NCI-H226 (cell line): ENCODE measurements around the gene LZTS2.

ENCODE experiments used
- DNase-seq: peaks from one replicate; pipeline ENCODE4 v3.0.0-alpha.2; 2015

Gene LZTS2

DNA sequence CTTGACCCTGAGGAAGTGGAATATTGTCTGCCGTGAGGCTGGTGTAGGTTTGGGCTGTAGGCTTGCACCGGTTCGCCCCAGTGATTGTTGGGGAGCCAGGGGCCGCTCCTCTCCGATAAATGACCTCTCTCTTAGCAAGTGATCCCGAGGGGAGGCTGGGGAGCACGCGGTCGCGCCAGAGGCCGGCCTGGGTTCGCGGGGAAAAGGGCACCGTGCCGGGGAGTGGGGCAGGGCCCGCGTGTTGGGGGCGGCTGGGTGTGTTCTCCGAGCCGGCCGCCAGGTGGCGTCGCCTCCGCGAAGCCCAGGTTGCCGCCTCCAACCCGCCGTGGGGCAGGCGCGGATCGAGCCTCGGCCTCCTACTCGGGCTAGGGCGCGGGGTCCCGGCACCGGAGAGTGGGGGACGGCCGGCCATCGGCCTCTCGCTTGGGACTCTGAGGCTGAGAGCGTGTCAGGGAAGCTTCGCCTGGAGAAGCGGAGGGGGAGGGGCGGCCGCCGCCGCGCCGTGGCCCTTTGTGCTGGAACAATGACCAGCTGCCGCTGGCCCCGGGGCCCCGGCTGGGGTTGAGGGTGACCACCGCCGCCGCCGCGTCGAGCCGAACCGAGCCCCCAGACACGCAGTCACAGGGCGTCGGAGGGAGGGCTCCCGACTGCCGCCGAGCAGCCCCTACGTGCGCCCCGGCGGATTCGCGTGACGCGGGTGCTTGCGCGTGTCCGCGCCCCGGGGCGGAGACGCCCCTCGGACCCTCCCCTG is 442 bp upstream of the LZTS2 start:
- peak; percentile 65 for DNase-seq

DNA sequence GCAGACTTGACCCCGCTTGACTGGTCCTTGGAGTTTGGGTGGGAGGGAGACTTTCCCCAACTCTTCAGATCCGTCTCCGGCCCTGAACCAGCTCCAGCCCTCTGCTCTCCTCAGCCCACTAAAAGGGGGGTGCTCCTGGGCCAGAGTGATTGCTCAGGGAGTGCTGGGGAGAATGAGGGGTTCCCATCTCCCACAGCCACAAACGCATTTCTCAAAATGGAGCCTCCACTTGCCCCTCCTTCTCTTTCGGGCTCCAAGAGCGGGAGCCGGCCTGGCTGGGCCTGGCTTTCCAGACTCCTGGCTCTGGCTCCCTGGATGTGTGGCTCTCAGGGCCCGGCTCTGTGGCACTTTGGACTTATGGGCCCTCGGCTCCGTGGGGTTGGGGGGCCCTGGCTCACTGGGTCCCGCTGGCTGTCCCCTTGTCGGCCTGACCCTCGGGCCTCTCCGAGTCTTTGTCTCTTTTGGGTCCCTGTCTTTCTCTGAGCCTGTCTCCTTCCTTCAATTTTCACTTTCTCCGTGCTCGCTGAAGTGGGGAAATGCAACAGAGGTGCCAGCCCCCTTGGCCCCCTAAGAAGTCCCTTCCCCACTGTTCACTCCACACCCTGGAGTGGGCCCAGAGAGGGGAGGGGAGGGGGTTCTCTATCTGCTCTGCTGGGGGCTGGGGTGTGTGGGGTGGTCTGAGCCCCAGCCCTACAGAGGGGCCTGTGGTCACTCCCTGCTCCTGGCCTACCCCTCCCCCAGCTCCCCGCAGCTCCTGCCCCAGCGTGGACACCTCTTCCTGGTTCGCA is 713 bp downstream of the LZTS2 start:
- DNase-seq = no peak

DNA sequence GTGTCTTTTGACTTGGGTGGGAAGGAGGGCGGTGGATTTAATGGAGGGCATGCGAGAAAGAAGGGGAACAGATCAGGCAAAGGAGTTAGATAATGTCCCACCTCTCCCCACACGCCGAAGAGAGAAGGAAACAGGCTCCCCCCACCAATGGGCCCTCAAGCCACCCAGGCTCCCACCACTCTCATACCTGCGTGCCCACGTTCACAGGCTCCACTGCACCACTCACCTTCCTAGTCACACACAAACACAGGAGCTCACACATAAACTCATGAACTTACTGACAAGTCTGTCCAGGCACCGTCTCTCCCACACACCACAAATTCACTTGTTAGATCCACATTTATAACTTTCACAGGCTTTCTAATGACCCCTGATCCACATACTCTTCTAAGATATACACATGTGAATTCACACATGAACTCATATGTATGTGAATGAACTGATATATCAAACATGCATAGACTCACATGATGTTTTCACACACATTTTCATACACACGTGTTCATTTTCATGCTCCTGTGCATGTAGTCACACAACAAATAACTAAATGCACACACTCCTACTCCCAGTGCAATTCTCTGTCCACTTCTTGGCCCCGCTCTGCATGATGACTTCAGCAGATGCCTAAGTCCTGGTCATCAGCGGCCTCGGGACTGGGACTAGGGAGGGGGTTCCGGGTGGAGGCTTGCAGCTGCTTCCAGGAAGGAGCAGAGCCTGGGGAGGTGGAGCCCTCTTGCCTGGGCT is 1.5 kb downstream of the LZTS2 start:
- peak; percentile 54 for DNase-seq

DNA sequence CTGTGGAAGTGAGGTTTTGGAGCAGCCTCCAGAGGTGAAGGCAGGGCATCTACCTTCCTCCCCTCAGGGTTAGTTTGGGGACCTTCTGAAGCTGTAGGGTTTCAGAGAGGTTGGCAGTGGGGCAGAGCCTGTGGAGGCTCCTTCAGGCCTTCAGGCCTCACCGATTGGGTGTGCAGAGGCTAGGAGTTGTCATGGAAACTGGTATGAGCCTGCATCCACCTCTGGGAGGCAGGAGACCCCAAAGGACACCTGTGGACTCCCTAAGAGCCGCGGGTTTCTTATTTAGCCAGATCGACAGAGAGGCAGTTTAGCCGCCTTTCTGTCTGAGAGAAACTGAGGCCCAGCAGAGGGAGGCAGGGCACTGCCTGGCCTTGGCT is 2.0 kb downstream of the LZTS2 start:
- no peak for DNase-seq

DNA sequence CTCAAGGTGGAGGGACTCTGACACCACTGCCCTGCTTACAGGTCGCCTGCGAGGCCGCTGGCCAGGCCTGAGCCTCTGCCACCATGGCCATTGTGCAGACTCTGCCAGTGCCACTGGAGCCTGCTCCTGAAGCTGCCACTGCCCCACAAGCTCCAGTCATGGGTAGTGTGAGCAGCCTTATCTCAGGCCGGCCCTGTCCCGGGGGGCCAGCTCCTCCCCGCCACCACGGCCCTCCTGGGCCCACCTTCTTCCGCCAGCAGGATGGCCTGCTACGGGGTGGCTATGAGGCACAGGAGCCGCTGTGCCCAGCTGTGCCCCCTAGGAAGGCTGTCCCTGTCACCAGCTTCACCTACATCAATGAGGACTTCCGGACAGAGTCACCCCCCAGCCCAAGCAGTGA is 2.8 kb downstream of the LZTS2 start:
- DNase-seq = no peak

DNA sequence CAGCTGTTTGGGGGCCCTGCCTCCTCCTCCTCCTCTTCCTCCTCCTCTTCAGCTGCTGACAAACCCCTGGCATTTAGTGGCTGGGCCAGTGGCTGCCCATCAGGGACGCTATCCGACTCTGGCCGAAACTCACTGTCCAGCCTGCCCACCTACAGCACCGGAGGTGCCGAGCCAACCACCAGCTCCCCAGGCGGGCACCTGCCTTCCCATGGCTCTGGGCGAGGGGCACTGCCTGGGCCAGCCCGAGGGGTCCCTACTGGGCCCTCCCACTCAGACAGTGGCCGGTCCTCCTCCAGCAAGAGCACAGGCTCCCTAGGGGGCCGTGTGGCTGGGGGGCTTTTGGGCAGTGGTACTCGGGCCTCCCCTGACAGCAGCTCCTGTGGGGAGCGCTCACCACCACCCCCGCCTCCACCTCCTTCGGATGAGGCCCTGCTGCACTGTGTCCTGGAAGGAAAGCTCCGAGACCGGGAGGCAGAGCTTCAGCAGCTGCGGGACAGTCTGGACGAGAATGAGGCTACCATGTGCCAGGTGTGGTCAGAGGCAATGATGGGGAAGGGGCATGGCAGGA is 4.1 kb downstream of the LZTS2 start:
- DNase-seq = no peak

DNA sequence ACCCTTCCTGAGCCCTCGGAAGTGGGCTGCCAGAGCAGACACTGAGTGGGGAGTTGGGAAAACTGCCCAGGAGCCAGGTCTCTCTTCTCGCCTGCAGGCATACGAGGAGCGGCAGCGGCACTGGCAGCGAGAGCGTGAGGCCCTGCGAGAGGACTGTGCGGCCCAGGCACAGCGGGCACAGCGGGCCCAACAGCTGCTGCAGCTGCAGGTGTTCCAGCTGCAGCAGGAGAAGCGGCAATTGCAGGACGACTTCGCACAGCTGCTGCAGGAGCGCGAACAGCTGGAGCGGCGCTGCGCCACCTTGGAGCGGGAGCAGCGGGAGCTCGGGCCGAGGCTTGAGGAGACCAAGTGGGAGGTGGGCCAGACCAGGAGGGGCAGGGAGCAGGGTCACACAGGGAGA is 5.8 kb downstream of the LZTS2 start:
- DNase-seq = no peak

DNA sequence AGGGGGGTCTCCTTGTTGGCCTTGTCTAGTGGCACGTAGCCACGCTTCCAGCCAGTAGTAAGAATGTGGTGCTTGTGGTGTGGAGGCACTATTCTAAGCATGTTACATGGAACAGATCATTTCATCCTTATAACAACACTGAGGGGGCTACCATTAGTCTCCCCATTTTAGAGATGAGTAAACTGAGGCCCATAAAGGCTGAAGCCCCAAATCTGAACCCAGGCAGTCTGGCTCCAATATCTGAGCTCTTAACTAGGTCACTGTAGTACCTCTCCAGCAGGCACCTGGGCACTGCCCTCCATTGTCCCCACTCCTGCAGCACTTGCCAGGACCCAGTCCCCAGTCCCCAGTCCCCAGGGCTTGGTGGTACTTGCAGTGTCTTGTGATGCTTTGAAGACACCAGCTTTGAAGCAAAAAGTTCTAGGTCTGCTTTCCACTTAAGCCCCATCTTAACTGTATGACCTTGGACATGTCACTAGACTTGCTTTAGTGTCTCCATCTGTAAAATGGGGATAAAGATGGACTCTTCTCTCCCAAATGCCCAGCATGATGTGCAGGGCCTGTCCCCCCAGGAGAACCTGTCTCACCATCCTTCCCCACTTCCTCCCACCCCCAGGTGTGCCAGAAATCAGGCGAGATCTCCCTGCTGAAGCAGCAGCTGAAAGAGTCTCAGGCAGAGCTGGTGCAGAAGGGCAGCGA is 6.4 kb downstream of the LZTS2 start:
- DNase-seq = no peak

DNA sequence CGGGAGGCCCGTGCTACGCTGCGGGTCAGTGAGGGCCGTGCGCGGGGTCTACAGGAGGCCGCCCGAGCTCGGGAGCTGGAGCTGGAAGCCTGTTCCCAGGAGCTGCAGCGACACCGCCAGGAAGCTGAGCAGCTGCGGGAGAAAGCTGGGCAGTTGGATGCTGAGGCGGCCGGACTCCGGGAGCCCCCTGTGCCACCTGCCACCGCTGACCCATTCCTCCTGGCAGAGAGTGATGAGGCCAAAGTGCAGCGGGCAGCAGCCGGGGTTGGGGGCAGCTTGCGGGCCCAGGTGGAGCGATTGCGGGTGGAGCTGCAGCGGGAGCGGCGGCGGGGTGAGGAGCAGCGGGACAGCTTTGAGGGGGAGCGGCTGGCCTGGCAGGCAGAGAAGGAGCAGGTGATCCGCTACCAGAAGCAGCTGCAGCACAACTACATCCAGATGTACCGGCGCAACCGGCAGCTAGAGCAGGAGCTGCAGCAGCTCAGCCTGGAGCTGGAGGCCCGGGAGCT is 7.0 kb downstream of the LZTS2 start:
- no peak for DNase-seq

DNA sequence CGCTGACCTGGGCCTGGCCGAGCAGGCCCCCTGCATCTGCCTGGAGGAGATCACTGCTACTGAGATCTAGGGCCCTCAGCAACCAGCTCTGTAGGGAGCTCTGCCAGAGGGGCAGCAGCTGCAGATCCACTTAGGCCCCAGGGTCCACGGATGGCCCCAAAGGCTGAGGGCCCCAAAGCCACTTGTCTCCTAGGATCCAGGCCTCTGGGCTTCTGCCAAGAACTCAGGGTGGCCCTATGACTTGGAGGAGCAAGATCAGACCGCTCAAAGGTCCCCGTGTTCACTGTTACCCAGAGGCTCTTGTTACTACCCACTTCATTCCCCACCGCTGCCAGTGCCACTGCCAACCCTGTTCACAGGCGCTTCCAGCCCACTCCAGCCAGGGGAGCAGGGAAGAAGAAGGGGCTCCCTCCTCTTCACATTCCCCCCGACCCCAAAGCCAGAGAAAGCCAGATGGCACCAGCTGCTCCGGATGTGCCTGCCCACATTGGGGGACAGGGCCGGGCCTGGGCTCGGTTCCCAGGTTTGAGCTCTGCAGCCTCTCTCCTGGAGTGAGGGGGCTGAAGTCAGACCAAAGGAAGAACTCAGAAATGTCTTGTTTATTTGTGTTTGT is 7.6 kb downstream of the LZTS2 start:
- DNase-seq = no peak

DNA sequence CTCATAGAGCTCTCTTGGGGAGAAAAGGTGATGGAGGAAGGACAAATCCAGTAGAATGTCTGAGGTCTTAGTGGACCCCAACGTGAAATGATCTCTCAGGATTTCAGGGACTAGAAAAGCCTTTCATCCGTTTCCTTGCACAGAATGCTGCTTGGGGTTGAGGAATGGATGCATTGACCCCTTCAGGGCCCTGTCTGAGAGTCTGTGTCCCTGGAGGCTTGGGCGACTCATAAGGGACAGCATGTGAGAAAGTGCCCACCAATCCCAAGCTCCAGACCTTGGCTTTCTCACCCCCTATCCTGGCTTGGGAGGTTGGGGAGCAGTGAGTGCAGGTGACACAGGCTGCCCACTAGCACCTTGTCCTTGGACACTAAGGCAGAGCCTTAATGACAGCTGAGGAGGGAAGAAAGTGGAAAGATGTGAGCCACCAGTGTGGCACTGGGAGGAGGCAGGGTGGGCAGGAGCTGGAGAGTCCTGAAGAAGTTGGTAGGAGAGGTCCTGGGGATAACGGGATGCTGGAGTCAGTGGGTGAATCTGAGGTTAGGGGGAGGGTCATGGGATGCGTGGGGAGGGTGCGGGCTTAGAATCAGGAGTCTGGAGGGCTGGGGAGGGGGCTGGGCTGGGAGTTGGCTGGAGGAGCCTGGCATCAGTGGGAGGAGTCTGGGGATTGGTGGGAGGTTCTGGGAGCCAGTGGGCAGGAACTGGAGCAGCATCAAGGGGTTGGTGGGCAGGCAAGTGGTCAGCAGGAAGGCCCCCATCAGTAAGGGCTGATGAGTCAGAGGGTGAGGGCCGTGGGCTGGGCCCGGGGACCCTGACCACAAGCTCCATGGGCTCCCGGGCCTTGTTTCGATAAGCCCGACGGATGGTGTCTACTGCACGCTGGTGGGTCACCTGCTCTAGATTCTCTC is 8.6 kb downstream of the LZTS2 start:
- DNase-seq = no peak

DNA sequence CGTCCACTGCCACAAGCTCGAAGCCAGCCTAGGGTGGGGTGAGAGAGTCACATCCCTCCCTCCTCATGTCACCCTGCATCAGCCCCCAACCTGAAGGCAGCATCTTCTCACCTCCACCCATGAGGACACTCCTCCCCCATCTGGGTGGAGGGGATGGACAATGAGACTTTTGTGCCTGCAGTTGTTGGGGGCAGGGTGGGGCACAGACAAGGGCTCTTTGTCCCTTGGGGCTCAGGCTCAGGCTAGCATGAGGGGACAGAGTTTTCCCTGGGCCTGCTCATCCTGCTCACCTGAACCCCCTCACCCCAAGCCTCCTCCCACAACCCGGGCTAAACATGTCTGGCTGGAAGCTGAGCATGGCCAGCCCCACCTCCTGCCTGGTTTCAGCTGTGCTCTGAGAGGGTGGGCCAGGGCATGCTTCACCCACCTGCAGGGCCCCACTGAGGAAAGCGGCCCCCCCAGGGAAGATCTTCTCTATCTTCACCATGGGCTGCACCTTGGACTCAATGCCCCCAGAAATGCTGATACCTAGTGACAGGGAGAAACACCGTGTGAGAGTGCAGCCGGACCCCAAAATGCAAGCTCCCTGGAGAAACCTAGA is 9.3 kb downstream of the LZTS2 start:
- no peak for DNase-seq

DNA sequence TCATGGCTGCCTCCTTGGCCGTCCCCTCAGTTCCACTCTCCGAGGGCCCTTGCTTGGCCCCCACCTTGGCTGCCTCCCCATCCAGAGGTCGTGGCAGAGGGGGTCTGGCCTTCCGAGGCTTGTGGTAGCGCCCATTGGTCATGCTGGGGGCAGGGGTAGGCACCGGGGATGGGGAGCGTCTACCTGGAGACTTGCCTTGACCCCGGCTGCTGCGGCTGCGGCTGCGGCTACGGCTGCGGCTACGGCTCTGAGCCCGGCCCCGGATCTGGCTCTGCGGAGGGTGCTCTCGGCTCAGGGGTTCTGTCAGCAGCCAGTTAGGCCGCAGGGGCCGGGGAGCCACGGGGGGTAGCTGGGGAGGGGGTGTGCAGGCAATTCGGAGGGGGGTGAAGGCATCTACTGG is 10.7 kb downstream of the LZTS2 start:
- DNase-seq = no peak

DNA sequence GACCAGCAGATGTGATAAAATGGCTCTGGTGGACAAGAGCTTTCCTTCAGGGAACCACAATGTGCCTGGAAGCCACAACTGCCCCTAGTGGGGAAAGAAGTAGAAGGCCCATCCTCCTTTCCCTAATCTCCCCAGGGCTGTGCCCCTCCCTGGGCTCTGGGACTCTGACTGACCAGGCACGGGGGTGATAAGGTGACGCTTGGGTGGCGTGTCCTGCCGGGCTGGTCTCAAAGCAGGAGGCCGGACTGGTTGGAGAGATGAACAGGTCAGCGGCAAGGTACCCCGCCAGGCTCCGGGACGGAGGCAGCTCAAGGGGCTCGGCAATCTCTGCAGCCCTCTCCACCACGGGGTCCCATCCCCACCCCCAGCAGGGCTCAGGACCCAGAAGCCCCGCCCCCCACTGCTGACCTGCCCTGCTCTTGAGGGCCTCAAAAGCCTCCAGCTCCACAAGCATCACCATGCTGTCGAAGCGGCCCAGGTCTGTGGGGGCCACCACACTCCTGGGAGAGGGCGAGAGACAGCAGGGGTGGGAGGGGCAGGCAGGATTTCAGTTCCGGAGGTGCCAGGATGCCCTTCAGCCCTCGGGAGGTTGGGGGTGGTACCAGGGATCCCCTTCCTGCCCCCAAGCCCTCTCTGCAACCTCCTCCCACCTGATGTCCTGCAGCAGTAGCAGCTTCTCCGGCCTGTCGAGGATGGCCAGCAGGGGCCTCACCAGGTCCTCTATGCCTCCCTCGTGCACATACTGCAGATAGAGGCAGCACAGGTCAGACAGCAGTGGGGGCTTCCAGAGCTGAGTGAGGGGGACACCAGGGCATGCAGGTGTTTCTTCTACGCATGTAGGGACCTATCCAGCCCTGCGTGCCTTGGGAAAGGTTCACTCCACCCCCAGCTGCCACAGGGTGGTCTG is 12.2 kb downstream of the LZTS2 start:
- no peak for DNase-seq

DNA sequence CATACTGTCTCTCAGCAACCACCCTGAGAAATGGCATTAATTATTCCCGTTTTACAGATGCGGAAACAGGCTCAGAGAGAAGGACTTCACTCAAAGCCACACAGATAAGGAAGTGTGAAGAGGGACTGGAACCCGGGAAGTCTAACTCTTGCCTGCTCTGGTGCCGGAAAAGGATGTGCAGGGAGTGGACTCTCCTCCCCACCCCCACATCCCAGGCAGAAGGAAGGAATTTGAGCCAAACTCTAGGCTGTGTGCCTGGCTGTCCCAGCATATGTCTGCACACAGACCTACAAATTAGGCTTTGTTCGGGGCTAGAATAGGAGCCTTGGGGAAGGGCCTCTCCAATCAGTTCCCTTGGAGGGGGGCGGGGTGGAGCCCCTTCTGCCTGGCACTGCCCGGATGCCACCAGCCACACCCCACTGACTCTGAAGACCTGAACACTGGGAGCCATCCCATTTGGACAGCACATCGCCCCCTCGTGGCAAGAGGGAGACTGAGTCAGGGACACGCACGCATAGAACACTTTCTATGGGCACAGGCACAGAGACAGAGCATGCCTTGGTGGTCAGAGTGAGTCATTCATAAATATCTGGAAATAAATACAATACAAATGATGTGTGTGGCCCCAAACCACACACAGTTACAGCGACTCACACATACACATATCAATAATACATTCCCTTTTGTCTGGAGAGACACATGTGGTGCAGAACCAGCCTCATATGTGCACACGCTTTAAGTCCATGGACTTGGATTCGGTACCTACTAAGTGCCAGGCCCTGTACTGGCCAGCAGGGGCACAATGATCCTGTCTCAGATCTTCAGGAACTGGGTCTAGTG is 13.1 kb downstream of the LZTS2 start:
- peak; percentile 89 for DNase-seq

DNA sequence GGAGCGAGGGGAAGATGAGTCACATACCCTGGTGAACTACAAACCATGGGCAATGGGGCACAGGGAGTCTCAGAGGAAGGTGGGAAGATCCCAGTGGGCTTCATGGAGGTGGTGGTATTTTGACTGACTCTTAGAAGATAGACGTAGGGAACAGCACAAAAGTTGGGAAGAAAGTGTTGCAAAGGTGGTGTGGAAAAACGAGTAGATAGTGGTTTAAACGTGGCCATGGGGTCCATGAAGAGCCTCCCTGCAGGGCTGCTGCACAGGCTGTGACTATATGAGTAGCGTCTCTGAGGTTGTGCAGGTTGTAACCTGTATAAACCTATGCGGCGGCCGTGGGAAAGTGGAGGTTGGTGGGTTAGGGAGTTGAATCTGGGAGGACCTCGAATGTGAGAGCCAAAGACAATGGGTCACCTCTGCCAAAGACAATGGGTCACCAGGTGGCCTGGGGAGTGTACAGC is 13.8 kb downstream of the LZTS2 start:
- DNase-seq = no peak

DNA sequence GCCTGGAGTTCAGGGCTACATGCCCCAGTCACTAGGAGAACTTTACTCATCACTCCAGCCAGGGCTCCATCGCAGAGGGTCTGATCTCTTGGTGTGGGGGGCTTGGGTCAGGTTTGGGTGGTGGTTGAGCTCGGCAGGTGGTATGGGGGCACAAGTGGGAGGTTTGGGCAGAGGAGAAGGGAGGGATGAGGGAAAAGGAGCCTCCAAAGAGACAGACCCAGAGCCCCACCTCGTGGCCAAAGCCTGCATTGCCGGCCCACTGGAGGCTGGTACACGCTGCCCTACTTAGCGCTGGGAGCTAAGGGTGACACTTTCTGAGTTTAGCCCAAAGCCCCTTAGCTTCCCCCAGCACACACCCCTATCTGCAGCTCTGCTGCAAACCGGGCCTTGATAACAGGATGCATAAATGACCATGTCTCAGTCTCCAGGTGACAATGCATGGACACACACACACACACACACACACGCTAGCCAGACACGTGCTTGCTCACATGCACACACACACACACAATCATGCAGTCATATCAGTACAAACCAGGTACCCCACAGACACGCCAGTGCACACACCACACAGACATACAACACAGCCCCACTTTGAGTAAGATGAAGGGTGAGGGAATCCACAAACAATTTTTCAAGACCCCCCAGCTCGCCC is 14.7 kb downstream of the LZTS2 start:
- peak; percentile 50 for DNase-seq
